HG02885 (cell line): ENCODE results near the gene PDZD7.
A peak's percentile ranks its signal among the peaks of the same experiment; 100 is the strongest.

ENCODE experiments used
- ATAC-seq: cut with Tn5 transposase; IDR thresholded peaks from one replicate; pipeline ENCODE4 v1.9.1; 2021; ENCODE audit warnings: mild to moderate bottlenecking; ENCODE audit not compliant: unreplicated experiment, poor library complexity

PDZD7 gene

GRCh38 chr10:101062232-101063049 lies 31.5 kb upstream of the PDZD7 start:
- peak; percentile 43 for ATAC-seq

GRCh38 chr10:101061624-101062231 lies 30.8 kb upstream of the PDZD7 start, which contains the start of gene KAZALD1:
KAZALD1 (plus strand) TSS chr10:101061989; CDS start chr10:101062593, 604 bp downstream.
- ATAC-seq: no peak

GRCh38 chr10:101060951-101061623 lies 30.2 kb upstream of the PDZD7 start:
- ATAC-seq: peak; percentile 63

- ATAC-seq: peak; percentile 39
Measured at GRCh38 chr10:101060036-101060950, 29.4 kb upstream of the PDZD7 start.

GRCh38 chr10:101056365-101057151 lies 25.6 kb upstream of the PDZD7 start:
- ATAC-seq: no peak

GRCh38 chr10:101055411-101055810 lies 24.5 kb upstream of the PDZD7 start:
- no peak for ATAC-seq

GRCh38 chr10:101054876-101055275 lies 23.9 kb upstream of the PDZD7 start:
- no peak for ATAC-seq

- no peak for ATAC-seq
Measured at GRCh38 chr10:101054351-101054750, 23.4 kb upstream of the PDZD7 start.

- ATAC-seq: no peak
Measured at GRCh38 chr10:101053516-101053915, 22.6 kb upstream of the PDZD7 start.

GRCh38 chr10:101052285-101052684 lies 21.4 kb upstream of the PDZD7 start:
- ATAC-seq: no peak

- ATAC-seq: peak; percentile 71
Measured at GRCh38 chr10:101050208-101051069, 19.5 kb upstream of the PDZD7 start.

GRCh38 chr10:101047961-101048892 lies 17.3 kb upstream of the PDZD7 start:
- no peak for ATAC-seq

- no peak for ATAC-seq
Measured at GRCh38 chr10:101047268-101047667, 16.3 kb upstream of the PDZD7 start.

- ATAC-seq: no peak
Measured at GRCh38 chr10:101046332-101047238, 15.7 kb upstream of the PDZD7 start.

- ATAC-seq: no peak
Measured at GRCh38 chr10:101044117-101044516, 13.2 kb upstream of the PDZD7 start.

GRCh38 chr10:101043363-101043707 lies 12.4 kb upstream of the PDZD7 start:
- no peak for ATAC-seq
